ENCODE data around the gene VPS16. TPM values are rescaled to one million over a fixed set of nuclear protein-coding genes. Genes with fewer than 3 reads are reported as not detected.

The VPS16 gene
- total RNA-seq, 1 experiment from 2014 or later = 49.9 TPM

- POLR2A ChIA-PET (ENCODE audit: unreplicated experiment) = no interaction called here
- Histone ChIP-seq H3K36me3 (ENCODE audit: low read depth, low read length) (no peaks in the 10 kb centered on the region), H3K4me3 (ENCODE audit: low read length) (no peak overlapping the region), H3K27me3 (ENCODE audit: low read length) (peaks cover 3% of the 10 kb centered on the region; the same call in 1 of the 2 replicates), H3K4me1 (ENCODE audit: insufficient read depth, low read length) (no peaks in the 10 kb centered on the region), H2AFZ (ENCODE audit: low read length) (no peak overlapping the region), H3F3A (ENCODE audit: low read length, unreplicated experiment) (no peaks in the 10 kb centered on the region), H3K9ac (ENCODE audit: low read length) (no peak overlapping the region), H3K27ac (ENCODE audit: low read length) (no peak overlapping the region), H3K9me2 (replicated peaks; ENCODE audit: low read length) (no peaks in the 10 kb centered on the region), H3K79me2 (ENCODE audit: low read length) (no peaks in the 10 kb centered on the region), H3K9me3 (ENCODE audit: low read length) (no peaks in the 10 kb centered on the region), H3K4me2 (ENCODE audit: low read length) (no peak overlapping the region), H4K20me1 (ENCODE audit: low read length) (no peaks in the 10 kb centered on the region)
- ATAC-seq (no peak), DNase-seq (no peak)
- BruUV-seq (replicated peaks) = no TSS peak
- intact Hi-C loops (cut with micrococcal nuclease) = no loop called here
- TF ChIP-seq CTCF (conservative IDR thresholded peaks at IDR 0.05; ENCODE audit: low read depth, low read length) = no peak
- no peak for TF ChIP-seq EZH2phosphoT487 (IDR thresholded peaks at IDR 0.05; ENCODE audit: borderline replicate concordance, low read length)
- no peak for TF ChIP-seq EZH2 (IDR thresholded peaks at IDR 0.05; ENCODE audit: low read length, unreplicated experiment)
- CTCF ChIA-PET = no interaction called here
Observed at GRCh38 chr20:2822073-2822472, 18.5 kb upstream of the VPS16 start.

- no peak for TF ChIP-seq EZH2 (IDR thresholded peaks at IDR 0.05; ENCODE audit: low read length, unreplicated experiment)
- TF ChIP-seq CTCF (conservative IDR thresholded peaks at IDR 0.05; ENCODE audit: low read depth, low read length) = no peak
- no peak for TF ChIP-seq EZH2phosphoT487 (IDR thresholded peaks at IDR 0.05; ENCODE audit: borderline replicate concordance, low read length)
- no peak overlapping the region for H2AFZ ChIP-seq (ENCODE audit: low read length)
- CTCF ChIA-PET = no interaction called here
- no peak overlapping the region for H3K9ac ChIP-seq (ENCODE audit: low read length)
- H3K4me1 ChIP-seq (ENCODE audit: insufficient read depth, low read length) = 0 out of 2 replicates have a peak, but pooled peaks cover 4% of the 10 kb centered on the region
- no peak overlapping the region for H3K4me3 ChIP-seq (ENCODE audit: low read length)
- H3K27ac ChIP-seq (ENCODE audit: low read length) = no peak overlapping the region
- ATAC-seq (no peak), DNase-seq (no peak)
- H3F3A ChIP-seq (ENCODE audit: low read length, unreplicated experiment) = no peaks in the 10 kb centered on the region
- H3K27me3 ChIP-seq (ENCODE audit: low read length) = peaks cover 3% of the 10 kb centered on the region; the same call in 1 of the 2 replicates
- intact Hi-C loops (cut with micrococcal nuclease) = no loop called here
- no peaks in the 10 kb centered on the region for H3K9me3 ChIP-seq (ENCODE audit: low read length)
- no peaks in the 10 kb centered on the region for H3K36me3 ChIP-seq (ENCODE audit: low read depth, low read length)
- H4K20me1 ChIP-seq (ENCODE audit: low read length) = no peaks in the 10 kb centered on the region
- BruUV-seq (replicated peaks) = no TSS peak
- H3K9me2 ChIP-seq (replicated peaks; ENCODE audit: low read length) = no peaks in the 10 kb centered on the region
- no peaks in the 10 kb centered on the region for H3K79me2 ChIP-seq (ENCODE audit: low read length)
- no peak overlapping the region for H3K4me2 ChIP-seq (ENCODE audit: low read length)
- POLR2A ChIA-PET (ENCODE audit: unreplicated experiment) = no interaction called here
Observed at GRCh38 chr20:2825761-2826160, 14.8 kb upstream of the VPS16 start.

- no peaks in the 10 kb centered on the region for H3K79me2 ChIP-seq (ENCODE audit: low read length)
Observed at GRCh38 chr20:2826655-2827054, 13.9 kb upstream of the VPS16 start.

More at GRCh38 chr20:2826655-2827054, 13.9 kb upstream of the VPS16 start:
- no peaks in the 10 kb centered on the region for H4K20me1 ChIP-seq (ENCODE audit: low read length)
- H3K9ac ChIP-seq (ENCODE audit: low read length) = no peak overlapping the region
- H3K36me3 ChIP-seq (ENCODE audit: low read depth, low read length) = no peaks in the 10 kb centered on the region
- no peaks in the 10 kb centered on the region for H3K9me3 ChIP-seq (ENCODE audit: low read length)
- intact Hi-C loops (cut with micrococcal nuclease) = no loop called here
- no peak overlapping the region for H3K4me2 ChIP-seq (ENCODE audit: low read length)
- ATAC-seq (no peak), DNase-seq (no peak)
- POLR2A ChIA-PET (ENCODE audit: unreplicated experiment) = no interaction called here
- peaks cover 6% of the 10 kb centered on the region for H3K4me1 ChIP-seq (ENCODE audit: insufficient read depth, low read length)
- CTCF ChIA-PET = no interaction called here
- no peaks in the 10 kb centered on the region for H3K9me2 ChIP-seq (replicated peaks; ENCODE audit: low read length)
- no TSS peak for BruUV-seq (replicated peaks)
- H3K27me3 ChIP-seq (ENCODE audit: low read length) = peaks cover 3% of the 10 kb centered on the region; the same call in 1 of the 2 replicates
- no peak overlapping the region for H3K4me3 ChIP-seq (ENCODE audit: low read length)
- TF ChIP-seq EZH2phosphoT487 (IDR thresholded peaks at IDR 0.05; ENCODE audit: borderline replicate concordance, low read length) (no peak), EZH2 (IDR thresholded peaks at IDR 0.05; ENCODE audit: low read length, unreplicated experiment) (no peak), CTCF (conservative IDR thresholded peaks at IDR 0.05; ENCODE audit: low read depth, low read length) (no peak)
- no peak overlapping the region for H3K27ac ChIP-seq (ENCODE audit: low read length)
- no peaks in the 10 kb centered on the region for H3F3A ChIP-seq (ENCODE audit: low read length, unreplicated experiment)
- no peak overlapping the region for H2AFZ ChIP-seq (ENCODE audit: low read length)

Measured in PC-3 (cell line).